Measurements from ENCODE around the gene EDA2R. TPM values are rescaled to one million over a fixed set of nuclear protein-coding genes. Genes with fewer than 3 reads are reported as not detected.

Gene EDA2R
- total and polyA plus RNA-seq, 2 of the 4 experiments (the other 2 are of a cell fraction): 14.7 to 23.8 TPM

- Histone ChIP-seq H3K79me1 (ENCODE audit: low read depth in 1 of 2, low read length in 2 of 2) (no peaks in the 10 kb centered on the region), H3K9ac (ENCODE audit: low read depth, low read length) (no peak overlapping the region), H4K5ac (ENCODE audit: low read depth, low read length) (no peak overlapping the region), H2AFZ (replicated peaks; ENCODE audit: low read length, poor library complexity) (no peak overlapping the region), H3K9me3 (ENCODE audit: control insufficient read depth, insufficient read depth, low read length) (no peaks in the 10 kb centered on the region), H2BK120ac (ENCODE audit: low read depth, low read length) (peak overlapping the region; percentile 56; the same call in 1 of the 2 replicates), H3K23ac (ENCODE audit: low read depth, low read length) (no peak overlapping the region), H4K8ac (ENCODE audit: low read depth in 2 of 2, low read length in 2 of 2) (no peak overlapping the region), H3K4me1 (ENCODE audit: control insufficient read depth, insufficient read depth, low read length) (no peaks in the 10 kb centered on the region), H2BK5ac (ENCODE audit: low read depth, low read length, poor library complexity, severe bottlenecking) (peak overlapping the region; percentile 29), H4K91ac (ENCODE audit: insufficient read depth, low read depth, low read length) (0 out of 2 replicates have a peak overlapping the region, but pooled peaks have one; percentile 16), H3K27ac (ENCODE audit: insufficient read depth, low read length) (no peak overlapping the region), H3K27me3 (ENCODE audit: control insufficient read depth, insufficient read depth, low read length) (no peaks in the 10 kb centered on the region), H2AK5ac (ENCODE audit: low read depth, low read length) (peak overlapping the region; percentile 30; the same call in 1 of the 2 replicates), H3K56ac (ENCODE audit: extremely low read depth, insufficient read depth, low read length) (no peak overlapping the region), H2BK15ac (ENCODE audit: low read depth, low read length) (no peak overlapping the region; the same call in 2 of the 3 replicates), H3K9me1 (ENCODE audit: insufficient read depth, low read length) (no peaks in the 10 kb centered on the region; the same call in 1 of the 2 replicates), H2AK9ac (replicated peaks; ENCODE audit: low read depth, low read length, poor library complexity) (no peak overlapping the region), H3K36me3 (ENCODE audit: control insufficient read depth, insufficient read depth, low read length) (no peaks in the 10 kb centered on the region), H3K4ac (ENCODE audit: low read depth, low read length) (peak overlapping the region; percentile 30; the same call in 1 of the 2 replicates), H4K20me1 (ENCODE audit: insufficient read depth, low read length) (no peaks in the 10 kb centered on the region), H3K4me3 (ENCODE audit: insufficient read depth, low read depth, low read length) (no peak overlapping the region), H3K14ac (replicated peaks; ENCODE audit: low read depth, low read length) (no peak overlapping the region), H2BK20ac (ENCODE audit: low read depth, low read length) (0 out of 2 replicates have a peak overlapping the region, but pooled peaks have one; percentile 51), H3K4me2 (ENCODE audit: low read depth, low read length) (peak overlapping the region; percentile 16; the same call in 1 of the 2 replicates), H3K18ac (ENCODE audit: low read depth, low read length) (peak overlapping the region; percentile 53; the same call in 1 of the 2 replicates)
- in situ Hi-C loops (cut with MboI; ENCODE audit: low sequenced_read_pairs) (no loop called here), dilution Hi-C loops (cut with HindIII; ENCODE audit: low sequenced_read_pairs, unreplicated experiment) (no loop called here), intact Hi-C loops (cut with micrococcal nuclease) (no loop called here)
- WGBS, 2 experiments (ENCODE audit: extremely low coverage in 2 of 2, insufficient read length in 1 of 2): no CpG with 5 or more reads among the region's 5 CpGs
- POLR2A ChIA-PET (ENCODE audit: unreplicated experiment): no interaction called here
- TF ChIP-seq POLR2A (IDR thresholded peaks at IDR 0.05; ENCODE audit: low read depth, low read length) (no peak), FOS (IDR thresholded peaks at IDR 0.05; ENCODE audit: low read depth, low read length) (0 out of 2 replicates have a peak, but pooled peaks have one; percentile 1), RAD21 (IDR thresholded peaks at IDR 0.05; ENCODE audit: low read length) (no peak), USF2 (IDR thresholded peaks at IDR 0.05; ENCODE audit: low read depth, low read length) (no peak), RCOR1 (IDR thresholded peaks at IDR 0.05; ENCODE audit: insufficient replicate concordance, low read length) (no peak), NFE2L2 (IDR thresholded peaks at IDR 0.05; ENCODE audit: low read depth, low read length) (no peak), BHLHE40 (IDR thresholded peaks at IDR 0.05; ENCODE audit: low read depth, low read length) (no peak)
- CTCF ChIA-PET: interaction anchor here (2.3 kb wide), 1 partner anchor 51 kb away, joined by 6 read pairs; no protein-coding TSS in a partner anchor
- no TSS peak for BruUV-seq (replicated peaks)
- no peak for ATAC-seq (ENCODE audit: low read depth)
- peak; percentile 12 for DNase-seq
Measured at GRCh38 chrX:66677430-66677829, 38.6 kb upstream of the EDA2R start.
